Measurements from ENCODE around the gene EFEMP2.

The EFEMP2 gene

GRCh38 chr11:65821107-65821506 is 51.5 kb downstream of the EFEMP2 start:
- no peak for TF ChIP-seq CTCF (IDR thresholded peaks at IDR 0.05)
- no peak for DNase-seq (ENCODE audit: low spot score)
- no peak overlapping the region for H3K4me3 ChIP-seq

GRCh38 chr11:65817835-65818680 is 54.5 kb downstream of the EFEMP2 start:
- Histone ChIP-seq H3K27ac (peak overlapping the region; percentile 58 to 78), H3K4me3 (peak overlapping the region; percentile 82)
- DNase-seq (ENCODE audit: low spot score), result peak; percentile 92
- TF ChIP-seq CTCF (IDR thresholded peaks at IDR 0.05), result peak; percentile 100

More at GRCh38 chr11:65821107-65821506, 51.5 kb downstream of the EFEMP2 start:
- no peak overlapping the region for H3K27ac ChIP-seq

GRCh38 chr11:65817312-65817834 is 55.2 kb downstream of the EFEMP2 start:
- no peak for DNase-seq (ENCODE audit: low spot score)
- TF ChIP-seq CTCF (IDR thresholded peaks at IDR 0.05), result no peak
- peak overlapping the region in 1 of 2 donors; percentile 58 for H3K27ac ChIP-seq
- peak overlapping the region; percentile 82 for H3K4me3 ChIP-seq

- no peak for DNase-seq (ENCODE audit: low spot score)
- Histone ChIP-seq H3K4me3 (no peak overlapping the region), H3K27ac (no peak overlapping the region)
- TF ChIP-seq CTCF (IDR thresholded peaks at IDR 0.05), result no peak
Measured at GRCh38 chr11:65816696-65817095, 55.9 kb downstream of the EFEMP2 start.

Measured in coronary artery (tissue), 2 donors.